HCT116 (cell line): ENCODE results near the gene IMMP2L.

Experiments used
- EZH2 ChIP-seq: fragments of 200-600 bp; sonication (generic); IDR thresholded peaks from 2 replicates; pipeline ENCODE4 v1.6.1; 2017; ENCODE audit warnings: antibody characterized with exemption, mixed run types
- FOSL1 ChIP-seq: IDR thresholded peaks from 2 replicates; pipeline ENCODE4 v1.6.1; 2012; ENCODE audit warnings: low read depth
- JUND ChIP-seq: IDR thresholded peaks from 2 replicates; pipeline ENCODE4 v1.6.1; 2012
- POLR2A ChIP-seq: IDR thresholded peaks from 2 replicates; pipeline ENCODE4 v1.7.0; 2011; ENCODE audit warnings: borderline replicate concordance; ENCODE audit not compliant: insufficient read depth, insufficient read length; ENCODE audit errors: extremely low read depth
- POLR2AphosphoS5 ChIP-seq: IDR thresholded peaks from 2 replicates; pipeline ENCODE4 v1.6.1; 2011; ENCODE audit warnings: mild to moderate bottlenecking, low read depth, low read length, moderate library complexity
- RAD21 ChIP-seq: IDR thresholded peaks from 2 replicates; pipeline ENCODE4 v1.6.1; 2012; ENCODE audit warnings: low read depth, mild to moderate bottlenecking
- SRF ChIP-seq: IDR thresholded peaks from 2 replicates; pipeline ENCODE4 v1.6.1; 2012; ENCODE audit warnings: low read depth
- TCF7L2 ChIP-seq: IDR thresholded peaks from 2 replicates; pipeline ENCODE4 v1.7.0; 2011; ENCODE audit warnings: borderline replicate concordance, inconsistent platforms; ENCODE audit not compliant: insufficient read depth, insufficient read length; ENCODE audit errors: extremely low read depth
- YY1 ChIP-seq: IDR thresholded peaks from 2 replicates; pipeline ENCODE4 v1.6.1; 2011; ENCODE audit warnings: low read length, low read depth, moderate library complexity, mild to moderate bottlenecking; ENCODE audit not compliant: insufficient replicate concordance; ENCODE audit errors: extremely low read depth
- ZNF274 ChIP-seq: fragments of 200-500 bp; sonication (Bioruptor generic); IDR thresholded peaks from 2 replicates; pipeline ENCODE4 v1.6.1; 2014; ENCODE audit warnings: mild to moderate bottlenecking, low read depth, low read length, inconsistent platforms
- TF ChIP-seq, protein P1 (sequence below), 3 experiments: fragments of 200-600 bp in 1 of 3; sonication (generic) in 1 of 3; IDR thresholded peaks in 2 of 3; conservative IDR thresholded peaks in 1 of 3; 2 replicates each; pipeline ENCODE4 v1.5.1; 2012 to 2017; ENCODE audit warnings: low read depth in 2 of 3, low read length in 2 of 3, antibody characterized with exemption in 1 of 3, borderline replicate concordance in 1 of 3, control low read depth in 1 of 3, mild to moderate bottlenecking in 1 of 3, mixed read lengths in 1 of 3, mixed run types in 1 of 3, moderate library complexity in 1 of 3; ENCODE audit not compliant: insufficient read depth in 1 of 3
- TF ChIP-seq, protein P2 (sequence below): IDR thresholded peaks from 2 replicates; pipeline ENCODE4 v1.6.1; 2012
- TF ChIP-seq, protein P3 (sequence below): IDR thresholded peaks from 2 replicates; pipeline ENCODE4 v1.6.1; 2011; ENCODE audit warnings: mild to moderate bottlenecking, low read length, moderate library complexity; ENCODE audit not compliant: insufficient replicate concordance; ENCODE audit errors: extremely low read depth
- TF ChIP-seq, protein P4 (sequence below): IDR thresholded peaks from 2 replicates; pipeline ENCODE4 v1.6.1; 2012; ENCODE audit warnings: low read depth

DNA sequence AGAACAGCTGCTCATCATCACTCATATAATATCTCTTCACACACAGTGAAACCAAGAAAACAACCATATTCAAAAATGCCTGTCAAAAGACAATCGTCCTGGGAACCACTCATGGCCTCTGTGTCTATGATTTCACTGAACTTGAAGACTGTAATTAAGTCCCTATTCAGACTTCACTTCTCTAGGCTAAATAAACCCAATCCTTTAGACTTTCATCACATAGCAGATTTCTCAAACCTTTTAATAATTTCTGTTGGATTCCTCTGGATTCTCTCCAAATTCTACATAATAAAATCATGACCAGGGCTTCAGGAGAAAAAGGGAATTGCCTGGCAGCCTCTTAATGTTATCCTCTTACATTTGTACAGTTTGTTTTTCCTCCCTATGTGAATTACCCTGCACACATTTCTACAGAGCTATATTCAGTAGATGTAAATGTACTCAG lies 270.2 kb downstream of the IMMP2L start:
- TF ChIP-seq, protein P1, sequence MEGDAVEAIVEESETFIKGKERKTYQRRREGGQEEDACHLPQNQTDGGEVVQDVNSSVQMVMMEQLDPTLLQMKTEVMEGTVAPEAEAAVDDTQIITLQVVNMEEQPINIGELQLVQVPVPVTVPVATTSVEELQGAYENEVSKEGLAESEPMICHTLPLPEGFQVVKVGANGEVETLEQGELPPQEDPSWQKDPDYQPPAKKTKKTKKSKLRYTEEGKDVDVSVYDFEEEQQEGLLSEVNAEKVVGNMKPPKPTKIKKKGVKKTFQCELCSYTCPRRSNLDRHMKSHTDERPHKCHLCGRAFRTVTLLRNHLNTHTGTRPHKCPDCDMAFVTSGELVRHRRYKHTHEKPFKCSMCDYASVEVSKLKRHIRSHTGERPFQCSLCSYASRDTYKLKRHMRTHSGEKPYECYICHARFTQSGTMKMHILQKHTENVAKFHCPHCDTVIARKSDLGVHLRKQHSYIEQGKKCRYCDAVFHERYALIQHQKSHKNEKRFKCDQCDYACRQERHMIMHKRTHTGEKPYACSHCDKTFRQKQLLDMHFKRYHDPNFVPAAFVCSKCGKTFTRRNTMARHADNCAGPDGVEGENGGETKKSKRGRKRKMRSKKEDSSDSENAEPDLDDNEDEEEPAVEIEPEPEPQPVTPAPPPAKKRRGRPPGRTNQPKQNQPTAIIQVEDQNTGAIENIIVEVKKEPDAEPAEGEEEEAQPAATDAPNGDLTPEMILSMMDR (IDR thresholded peaks at IDR 0.05 in 2 of 3, conservative IDR thresholded peaks at IDR 0.05 in 1 of 3; ENCODE audit: borderline replicate concordance in 1 of 3, insufficient read depth in 1 of 3, low read depth in 2 of 3, low read length in 2 of 3), result no peak
- TF ChIP-seq, protein P2, sequence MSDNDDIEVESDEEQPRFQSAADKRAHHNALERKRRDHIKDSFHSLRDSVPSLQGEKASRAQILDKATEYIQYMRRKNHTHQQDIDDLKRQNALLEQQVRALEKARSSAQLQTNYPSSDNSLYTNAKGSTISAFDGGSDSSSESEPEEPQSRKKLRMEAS, result no peak
- TF ChIP-seq FOSL1 (no peak), SRF (no peak), JUND (no peak), ZNF274 (no peak), EZH2 (no peak), POLR2A (no peak), POLR2AphosphoS5 (no peak), RAD21 (no peak), TCF7L2 (no peak), YY1 (no peak)
- TF ChIP-seq, protein P3, sequence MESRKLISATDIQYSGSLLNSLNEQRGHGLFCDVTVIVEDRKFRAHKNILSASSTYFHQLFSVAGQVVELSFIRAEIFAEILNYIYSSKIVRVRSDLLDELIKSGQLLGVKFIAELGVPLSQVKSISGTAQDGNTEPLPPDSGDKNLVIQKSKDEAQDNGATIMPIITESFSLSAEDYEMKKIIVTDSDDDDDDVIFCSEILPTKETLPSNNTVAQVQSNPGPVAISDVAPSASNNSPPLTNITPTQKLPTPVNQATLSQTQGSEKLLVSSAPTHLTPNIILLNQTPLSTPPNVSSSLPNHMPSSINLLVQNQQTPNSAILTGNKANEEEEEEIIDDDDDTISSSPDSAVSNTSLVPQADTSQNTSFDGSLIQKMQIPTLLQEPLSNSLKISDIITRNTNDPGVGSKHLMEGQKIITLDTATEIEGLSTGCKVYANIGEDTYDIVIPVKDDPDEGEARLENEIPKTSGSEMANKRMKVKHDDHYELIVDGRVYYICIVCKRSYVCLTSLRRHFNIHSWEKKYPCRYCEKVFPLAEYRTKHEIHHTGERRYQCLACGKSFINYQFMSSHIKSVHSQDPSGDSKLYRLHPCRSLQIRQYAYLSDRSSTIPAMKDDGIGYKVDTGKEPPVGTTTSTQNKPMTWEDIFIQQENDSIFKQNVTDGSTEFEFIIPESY, result no peak
- TF ChIP-seq, protein P4, sequence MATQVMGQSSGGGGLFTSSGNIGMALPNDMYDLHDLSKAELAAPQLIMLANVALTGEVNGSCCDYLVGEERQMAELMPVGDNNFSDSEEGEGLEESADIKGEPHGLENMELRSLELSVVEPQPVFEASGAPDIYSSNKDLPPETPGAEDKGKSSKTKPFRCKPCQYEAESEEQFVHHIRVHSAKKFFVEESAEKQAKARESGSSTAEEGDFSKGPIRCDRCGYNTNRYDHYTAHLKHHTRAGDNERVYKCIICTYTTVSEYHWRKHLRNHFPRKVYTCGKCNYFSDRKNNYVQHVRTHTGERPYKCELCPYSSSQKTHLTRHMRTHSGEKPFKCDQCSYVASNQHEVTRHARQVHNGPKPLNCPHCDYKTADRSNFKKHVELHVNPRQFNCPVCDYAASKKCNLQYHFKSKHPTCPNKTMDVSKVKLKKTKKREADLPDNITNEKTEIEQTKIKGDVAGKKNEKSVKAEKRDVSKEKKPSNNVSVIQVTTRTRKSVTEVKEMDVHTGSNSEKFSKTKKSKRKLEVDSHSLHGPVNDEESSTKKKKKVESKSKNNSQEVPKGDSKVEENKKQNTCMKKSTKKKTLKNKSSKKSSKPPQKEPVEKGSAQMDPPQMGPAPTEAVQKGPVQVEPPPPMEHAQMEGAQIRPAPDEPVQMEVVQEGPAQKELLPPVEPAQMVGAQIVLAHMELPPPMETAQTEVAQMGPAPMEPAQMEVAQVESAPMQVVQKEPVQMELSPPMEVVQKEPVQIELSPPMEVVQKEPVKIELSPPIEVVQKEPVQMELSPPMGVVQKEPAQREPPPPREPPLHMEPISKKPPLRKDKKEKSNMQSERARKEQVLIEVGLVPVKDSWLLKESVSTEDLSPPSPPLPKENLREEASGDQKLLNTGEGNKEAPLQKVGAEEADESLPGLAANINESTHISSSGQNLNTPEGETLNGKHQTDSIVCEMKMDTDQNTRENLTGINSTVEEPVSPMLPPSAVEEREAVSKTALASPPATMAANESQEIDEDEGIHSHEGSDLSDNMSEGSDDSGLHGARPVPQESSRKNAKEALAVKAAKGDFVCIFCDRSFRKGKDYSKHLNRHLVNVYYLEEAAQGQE, result no peak
